ENCODE measurements around the gene NAGLU. TPM values are rescaled to one million over a fixed set of nuclear protein-coding genes. Genes with fewer than 3 reads are reported as not detected.

The NAGLU gene
- total RNA-seq, 2 donors from 2014 or later = 81.5 to 123 TPM

DNA sequence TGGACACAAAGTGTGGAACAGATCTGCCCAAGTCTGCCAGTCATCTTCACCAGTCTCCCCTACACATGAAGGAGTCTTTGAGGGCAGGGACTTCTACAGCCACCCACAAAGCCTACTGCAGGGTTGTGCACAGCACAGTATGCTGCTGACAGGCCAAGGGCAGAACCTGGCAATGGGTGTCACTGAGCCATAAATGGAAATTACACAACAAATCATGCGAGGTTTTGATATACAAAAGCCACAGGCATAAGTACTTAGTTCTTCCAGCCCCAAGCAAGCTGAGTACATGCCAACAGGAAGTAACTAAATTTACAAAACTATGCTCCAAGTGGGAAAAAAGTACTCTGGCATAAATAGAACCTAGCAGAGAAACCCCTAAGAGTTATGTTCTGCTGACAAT lies 49.3 kb downstream of the NAGLU start:
- H3K4me1 ChIP-seq (replicated peaks) = peaks cover 27% of the 10 kb centered on the region
- H3K27me3 ChIP-seq (replicated peaks; ENCODE audit: insufficient read depth) = no peaks in the 10 kb centered on the region
- 6% methylated on average over 1 of the region's 1 CpG for WGBS
- intact Hi-C loops (cut with DNase I) = loop anchor here (10.0 kb wide), 1 partner anchor 179 kb away; the partner anchor contains the start of gene RAMP2
- TF ChIP-seq POLR2A (IDR thresholded peaks at IDR 0.05) (no peak), POLR2AphosphoS5 (IDR thresholded peaks at IDR 0.05) (no peak)
- TF ChIP-seq, protein P1, sequence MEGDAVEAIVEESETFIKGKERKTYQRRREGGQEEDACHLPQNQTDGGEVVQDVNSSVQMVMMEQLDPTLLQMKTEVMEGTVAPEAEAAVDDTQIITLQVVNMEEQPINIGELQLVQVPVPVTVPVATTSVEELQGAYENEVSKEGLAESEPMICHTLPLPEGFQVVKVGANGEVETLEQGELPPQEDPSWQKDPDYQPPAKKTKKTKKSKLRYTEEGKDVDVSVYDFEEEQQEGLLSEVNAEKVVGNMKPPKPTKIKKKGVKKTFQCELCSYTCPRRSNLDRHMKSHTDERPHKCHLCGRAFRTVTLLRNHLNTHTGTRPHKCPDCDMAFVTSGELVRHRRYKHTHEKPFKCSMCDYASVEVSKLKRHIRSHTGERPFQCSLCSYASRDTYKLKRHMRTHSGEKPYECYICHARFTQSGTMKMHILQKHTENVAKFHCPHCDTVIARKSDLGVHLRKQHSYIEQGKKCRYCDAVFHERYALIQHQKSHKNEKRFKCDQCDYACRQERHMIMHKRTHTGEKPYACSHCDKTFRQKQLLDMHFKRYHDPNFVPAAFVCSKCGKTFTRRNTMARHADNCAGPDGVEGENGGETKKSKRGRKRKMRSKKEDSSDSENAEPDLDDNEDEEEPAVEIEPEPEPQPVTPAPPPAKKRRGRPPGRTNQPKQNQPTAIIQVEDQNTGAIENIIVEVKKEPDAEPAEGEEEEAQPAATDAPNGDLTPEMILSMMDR (IDR thresholded peaks at IDR 0.05) = no peak
- DNase-seq (ENCODE audit: low spot score) = no peak
- peaks cover 14 to 32% of the 10 kb centered on the region in 2 donors for H3K36me3 ChIP-seq
- no peaks in the 10 kb centered on the region for H3K9me3 ChIP-seq
- peak overlapping the region; percentile 67 to 78 for H3K27ac ChIP-seq
- no peak overlapping the region for H3K4me3 ChIP-seq

DNA sequence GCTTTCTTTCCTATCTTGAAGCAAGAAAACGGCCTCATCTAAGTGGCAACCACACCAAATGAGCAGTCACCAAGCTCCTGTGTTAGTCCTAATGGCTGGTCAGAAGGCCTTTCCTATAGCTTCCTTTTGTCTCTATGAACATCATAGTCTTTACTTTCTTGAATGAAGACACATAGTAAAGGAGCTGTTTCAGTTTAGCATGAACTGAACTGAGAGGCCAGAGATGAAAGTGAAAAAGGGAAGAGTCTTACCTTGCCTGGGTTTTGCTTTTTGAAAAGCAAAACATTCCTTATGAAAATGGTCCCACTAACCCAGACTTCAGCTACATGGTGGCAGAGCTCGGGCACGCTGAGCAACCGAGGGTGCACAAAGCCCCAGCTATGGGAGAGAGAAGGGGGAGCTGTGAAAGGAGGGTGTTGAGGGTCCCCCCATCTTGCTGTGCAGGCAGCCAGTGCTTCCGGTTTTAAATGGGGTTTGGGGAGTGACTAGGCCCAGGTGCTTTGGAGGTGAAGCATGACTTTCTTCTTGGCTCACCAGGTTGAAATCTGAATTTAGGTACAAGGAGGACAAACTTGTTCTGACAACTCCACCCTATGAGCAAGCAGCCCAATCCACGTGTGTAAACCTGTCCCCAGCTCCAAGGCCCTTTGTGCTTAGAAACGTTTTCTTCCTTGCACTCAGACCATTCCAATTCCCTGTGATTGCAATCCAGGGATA lies 50.6 kb downstream of the NAGLU start:
- Histone ChIP-seq H3K4me3 (no peak overlapping the region), H3K4me1 (replicated peaks) (peaks cover 27% of the 10 kb centered on the region), H3K9me3 (no peaks in the 10 kb centered on the region), H3K36me3 (peaks cover 9 to 27% of the 10 kb centered on the region in 2 donors), H3K27me3 (replicated peaks; ENCODE audit: insufficient read depth) (no peaks in the 10 kb centered on the region), H3K27ac (peak overlapping the region; percentile 67 to 78)
- intact Hi-C loops (cut with DNase I) = loop anchor here (10.0 kb wide), 1 partner anchor 178 kb away; the partner anchor contains the start of gene RAMP2
- DNase-seq (ENCODE audit: low spot score) = peak; percentile 77
- 44% methylated on average over 7 of the region's 7 CpGs for WGBS
- peak; percentile 88 for TF ChIP-seq POLR2AphosphoS5 (IDR thresholded peaks at IDR 0.05)
- TF ChIP-seq, protein P1 (IDR thresholded peaks at IDR 0.05) = no peak
- TF ChIP-seq POLR2A (IDR thresholded peaks at IDR 0.05) = no peak

DNA sequence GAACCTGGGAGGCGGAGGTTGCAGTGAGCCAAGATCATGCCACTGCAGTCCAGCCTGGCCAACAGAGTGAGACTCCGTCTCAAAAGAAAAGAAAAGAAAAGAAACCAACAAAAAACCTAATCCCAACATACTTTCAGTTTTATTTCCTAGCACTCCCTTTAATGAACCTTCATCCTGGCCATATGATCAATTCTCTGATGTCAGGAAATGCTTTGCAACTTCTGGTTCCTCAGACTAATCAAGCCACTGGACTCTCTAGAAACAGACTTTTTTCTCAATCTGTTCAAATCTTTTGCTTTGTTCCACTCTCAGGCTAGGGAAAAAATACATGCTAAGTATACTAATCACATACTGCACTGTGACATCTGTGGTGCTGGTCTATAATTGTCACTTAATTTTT lies 54.8 kb downstream of the NAGLU start:
- peaks cover 22% of the 10 kb centered on the region for H3K4me1 ChIP-seq (replicated peaks)
- TF ChIP-seq POLR2AphosphoS5 (IDR thresholded peaks at IDR 0.05) (no peak), POLR2A (IDR thresholded peaks at IDR 0.05) (no peak)
- no peaks in the 10 kb centered on the region for H3K27me3 ChIP-seq (replicated peaks; ENCODE audit: insufficient read depth)
- no peaks in the 10 kb centered on the region for H3K9me3 ChIP-seq
- no peak overlapping the region for H3K4me3 ChIP-seq
- intact Hi-C loops (cut with DNase I) = no loop called here
- peaks cover 0 to 5% of the 10 kb centered on the region in 2 donors for H3K36me3 ChIP-seq
- DNase-seq (ENCODE audit: low spot score) = no peak
- WGBS = 86% methylated on average over 2 of the region's 2 CpGs
- H3K27ac ChIP-seq = no peak overlapping the region

DNA sequence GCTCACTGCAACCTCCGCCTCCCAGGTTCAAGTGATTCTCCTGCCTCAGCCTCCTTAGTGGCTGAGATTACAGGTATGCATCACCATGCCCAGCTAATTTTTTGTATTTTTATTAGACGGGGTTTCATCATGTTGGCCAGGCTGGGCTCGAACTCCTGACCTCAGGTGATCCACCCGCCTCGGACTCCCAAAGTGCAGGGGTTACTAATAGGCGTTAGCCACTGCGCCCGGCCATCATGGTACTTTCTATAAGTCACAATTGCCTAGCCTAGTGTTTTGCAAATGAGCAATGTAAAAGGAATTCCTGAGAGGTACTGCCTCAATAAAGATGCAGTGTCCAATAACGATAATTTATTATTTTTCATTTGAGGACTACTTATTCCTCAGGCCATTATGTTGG lies 55.4 kb downstream of the NAGLU start:
- peaks cover 18% of the 10 kb centered on the region for H3K4me1 ChIP-seq (replicated peaks)
- H3K9me3 ChIP-seq = no peaks in the 10 kb centered on the region
- WGBS = 95% methylated on average over 9 of the region's 9 CpGs
- peaks cover 0 to 5% of the 10 kb centered on the region in 2 donors for H3K36me3 ChIP-seq
- TF ChIP-seq, protein P1 (IDR thresholded peaks at IDR 0.05) = no peak
- TF ChIP-seq POLR2A (IDR thresholded peaks at IDR 0.05) = no peak
- no peak for TF ChIP-seq POLR2AphosphoS5 (IDR thresholded peaks at IDR 0.05)
- intact Hi-C loops (cut with DNase I) = no loop called here
- no peak for DNase-seq (ENCODE audit: low spot score)
- no peak overlapping the region for H3K27ac ChIP-seq
- no peak overlapping the region for H3K4me3 ChIP-seq
- no peaks in the 10 kb centered on the region for H3K27me3 ChIP-seq (replicated peaks; ENCODE audit: insufficient read depth)

Small RNA genes within 50 kb of the gene (microRNA-seq; reads per million reads assigned to microRNA genes)
- gene MIR5010 (5.5 reads per million, percentile 44 among the genes with 10 or more reads in this experiment), gene MIR548AT (not detected)

Small RNA genes within 50 kb of the gene (small RNA-seq; reads per million reads assigned to genes)
- 0 reads per million in 2 donors for gene MIR548AT

Other genes starting within 250 kb of the NAGLU start
- gene STAT5A, start 247.7 kb upstream of the NAGLU start, total RNA-seq = 10 to 100 TPM; 31.1 to 45.8 TPM
- gene STAT3, start 147.8 kb upstream of the NAGLU start, total RNA-seq = 100 to 1,000 TPM; 188 to 230 TPM
- 100 to 1,000 TPM; 214 to 220 TPM for gene CAVIN1, start 113.0 kb upstream of the NAGLU start, total RNA-seq
- 10 to 100 TPM; 78.0 to 80.3 TPM for gene ATP6V0A1, start 77.4 kb upstream of the NAGLU start, total RNA-seq
- gene HSD17B1, start 16.7 kb downstream of the NAGLU start, total RNA-seq = 10 to 100 TPM in 1 of 2 donors, 1 to 10 TPM in 1; 4.1 to 16.2 TPM
- 10 to 100 TPM; 52.6 to 80.5 TPM for gene COASY, start 25.9 kb downstream of the NAGLU start, total RNA-seq
- gene MLX, start 30.9 kb downstream of the NAGLU start, total RNA-seq = 10 to 100 TPM; 28.1 to 52.3 TPM
- 10 to 100 TPM in 1 of 2 donors, 1 to 10 TPM in 1; 2.9 to 11.2 TPM for gene PSMC3IP, start 41.5 kb downstream of the NAGLU start, total RNA-seq
- gene RETREG3, start 73.1 kb downstream of the NAGLU start, total RNA-seq = 100 to 1,000 TPM in 1 of 2 donors, 10 to 100 TPM in 1; 92.8 to 126 TPM
- gene TUBG1, start 73.4 kb downstream of the NAGLU start, total RNA-seq = 10 to 100 TPM; 38.7 to 78.4 TPM
- 10 to 100 TPM; 36.8 to 57.7 TPM for gene TUBG2, start 123.0 kb downstream of the NAGLU start, total RNA-seq
- gene PLEKHH3, start 140.8 kb downstream of the NAGLU start, total RNA-seq = 100 to 1,000 TPM in 1 of 2 donors, 10 to 100 TPM in 1; 87.4 to 102 TPM
- gene CCR10, start 145.6 kb downstream of the NAGLU start, total RNA-seq = 1 to 10 TPM; 1.2 to 10.0 TPM
- 1 to 10 TPM; 1.9 to 9.9 TPM for gene CNTNAP1, start 146.3 kb downstream of the NAGLU start, total RNA-seq
- gene EZH1, start 208.8 kb downstream of the NAGLU start, total RNA-seq = 10 to 100 TPM; 28.5 to 61.2 TPM
- gene RAMP2, start 225.0 kb downstream of the NAGLU start, total RNA-seq = 10 to 100 TPM; 16.3 TPM
- gene VPS25, start 237.2 kb downstream of the NAGLU start, total RNA-seq = 10 to 100 TPM; 57.4 to 91.8 TPM
- 10 to 100 TPM; 24.7 to 28.9 TPM for gene WNK4, start 244.4 kb downstream of the NAGLU start, total RNA-seq

Measured in prostate gland (tissue), 2 donors.